ENCODE data around the gene C10orf95. TPM values are rescaled to one million over a fixed set of nuclear protein-coding genes. Genes with fewer than 3 reads are reported as not detected.

Gene C10orf95
- total and polyA plus RNA-seq, 2 donors (not counting 3 experiments of a cell fraction or from before 2014, with no cell fraction given), result 0.08 TPM; not detected in 1

DNA sequence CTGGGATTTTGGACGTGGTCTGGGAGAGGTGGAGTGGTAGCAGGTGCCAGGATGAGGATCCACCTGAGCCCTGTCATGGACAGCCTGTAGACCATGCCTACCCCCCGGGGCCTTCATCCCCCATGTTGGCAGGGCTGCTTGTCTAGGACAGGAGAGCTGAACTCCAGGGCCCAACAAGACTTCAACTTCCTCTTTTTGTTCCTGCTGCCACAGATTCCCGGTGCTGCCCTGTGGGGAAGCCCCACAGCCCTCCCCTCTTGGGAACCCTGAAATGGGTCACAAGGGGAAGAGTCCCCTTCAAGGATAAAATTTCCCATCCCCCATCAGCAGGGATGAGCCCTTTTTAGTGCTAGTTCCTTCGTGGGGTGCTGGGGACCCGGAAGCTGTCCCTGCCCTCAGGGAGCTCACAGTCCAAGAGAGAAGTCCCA is 17.7 kb downstream of the C10orf95 start:
- Histone ChIP-seq H3K4me2 (ENCODE audit: insufficient read depth, low read length) (no peak overlapping the region), H3K9me1 (replicated peaks; ENCODE audit: control insufficient read depth, extremely low read depth, insufficient read depth, low read length) (no peaks in the 10 kb centered on the region), H2AFZ (ENCODE audit: low read depth, low read length) (no peak overlapping the region), H3K79me2 (ENCODE audit: control insufficient read depth, insufficient read depth, low read length) (peaks cover 9% of the 10 kb centered on the region), H4K20me1 (replicated peaks; ENCODE audit: control insufficient read depth, extremely low read depth, insufficient read depth, low read length) (no peaks in the 10 kb centered on the region), H3K9me3 (replicated peaks; ENCODE audit: control insufficient read depth, insufficient read depth, low read length) (no peaks in the 10 kb centered on the region), H3K9ac (replicated peaks; ENCODE audit: extremely low read depth, insufficient read depth, low read length) (no peak overlapping the region), H3K4me1 (ENCODE audit: control insufficient read depth, extremely low read depth, insufficient read depth, low read length) (peaks cover 7% of the 10 kb centered on the region), H3K27ac (ENCODE audit: insufficient read depth, low read depth, low read length) (no peak overlapping the region), H3K36me3 (ENCODE audit: control insufficient read depth in 2 of 2, extremely low read depth in 1 of 2, insufficient read depth in 2 of 2, low read length in 2 of 2) (no peaks in the 10 kb centered on the region), H3K4me3 (replicated peaks in 1 of 3; ENCODE audit: insufficient read depth in 1 of 3, low read depth in 1 of 3, low read length in 3 of 3) (no peak overlapping the region), H3K27me3 (ENCODE audit: control insufficient read depth in 2 of 2, insufficient read depth in 2 of 2, low read length in 2 of 2) (peaks cover 11 to 22% of the 10 kb centered on the region in 2 experiments)
- no peak for FAIRE-seq
- dilution Hi-C loops (cut with MboI; ENCODE audit: extremely low pct_ligation_motif_present, low sequenced_read_pairs), result no loop called here
- intact Hi-C loops (cut with micrococcal nuclease), result no loop called here
- POLR2A ChIA-PET, result no interaction called here
- DNase-seq (ENCODE audit: low read depth, low spot score), result no peak
- TF ChIP-seq EZH2 (IDR thresholded peaks at IDR 0.05; ENCODE audit: borderline replicate concordance, low read depth, low read length, severe bottlenecking) (no peak), POLR2AphosphoS5 (IDR thresholded peaks at IDR 0.05; ENCODE audit: insufficient read depth, low read depth, low read length) (no peak), JUN (IDR thresholded peaks at IDR 0.05; ENCODE audit: borderline replicate concordance, insufficient read depth, insufficient read length, low read depth) (no peak), GATA2 (IDR thresholded peaks at IDR 0.05; ENCODE audit: insufficient read depth, insufficient read length, low read depth, low read length) (no peak), FOS (IDR thresholded peaks at IDR 0.05; ENCODE audit: borderline replicate concordance, insufficient read depth, low read length) (no peak), MYC (IDR thresholded peaks at IDR 0.05; ENCODE audit: low read depth, low read length) (no peak), POLR2A (IDR thresholded peaks at IDR 0.05; ENCODE audit: low read depth, low read length) (no peak)
- TF ChIP-seq, protein P1, sequence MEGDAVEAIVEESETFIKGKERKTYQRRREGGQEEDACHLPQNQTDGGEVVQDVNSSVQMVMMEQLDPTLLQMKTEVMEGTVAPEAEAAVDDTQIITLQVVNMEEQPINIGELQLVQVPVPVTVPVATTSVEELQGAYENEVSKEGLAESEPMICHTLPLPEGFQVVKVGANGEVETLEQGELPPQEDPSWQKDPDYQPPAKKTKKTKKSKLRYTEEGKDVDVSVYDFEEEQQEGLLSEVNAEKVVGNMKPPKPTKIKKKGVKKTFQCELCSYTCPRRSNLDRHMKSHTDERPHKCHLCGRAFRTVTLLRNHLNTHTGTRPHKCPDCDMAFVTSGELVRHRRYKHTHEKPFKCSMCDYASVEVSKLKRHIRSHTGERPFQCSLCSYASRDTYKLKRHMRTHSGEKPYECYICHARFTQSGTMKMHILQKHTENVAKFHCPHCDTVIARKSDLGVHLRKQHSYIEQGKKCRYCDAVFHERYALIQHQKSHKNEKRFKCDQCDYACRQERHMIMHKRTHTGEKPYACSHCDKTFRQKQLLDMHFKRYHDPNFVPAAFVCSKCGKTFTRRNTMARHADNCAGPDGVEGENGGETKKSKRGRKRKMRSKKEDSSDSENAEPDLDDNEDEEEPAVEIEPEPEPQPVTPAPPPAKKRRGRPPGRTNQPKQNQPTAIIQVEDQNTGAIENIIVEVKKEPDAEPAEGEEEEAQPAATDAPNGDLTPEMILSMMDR (IDR thresholded peaks at IDR 0.05; ENCODE audit: extremely low read depth in 1 of 2, insufficient read depth in 1 of 2, low read depth in 1 of 2, low read length in 2 of 2), result no peak
- TF ChIP-seq, protein P2, sequence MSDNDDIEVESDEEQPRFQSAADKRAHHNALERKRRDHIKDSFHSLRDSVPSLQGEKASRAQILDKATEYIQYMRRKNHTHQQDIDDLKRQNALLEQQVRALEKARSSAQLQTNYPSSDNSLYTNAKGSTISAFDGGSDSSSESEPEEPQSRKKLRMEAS (IDR thresholded peaks at IDR 0.05; ENCODE audit: insufficient read depth, insufficient read length), result no peak
- CTCF ChIA-PET, result interaction anchor here (1.7 kb wide), 1 partner anchor 23 kb away, joined by 4 read pairs; no protein-coding TSS in a partner anchor
- BruUV-seq (replicated peaks), result no TSS peak
